Measurements from ENCODE around the gene MINDY2. TPM values are rescaled to one million over a fixed set of nuclear protein-coding genes. Genes with fewer than 3 reads are reported as not detected.
A peak's percentile ranks its signal among the peaks of the same experiment; 100 is the strongest.

MINDY2 gene
- total RNA-seq, 4 donors from 2014 or later = 27.1 to 31.3 (median 28.2) TPM

- Histone ChIP-seq H3K4me1 (peaks cover 23 to 44% of the 10 kb centered on the region in 2 donors), H3K4me3 (replicated peaks in 1 of 3) (peak overlapping the region in 2 of 3 donors; percentile 21 to 24), H3K27me3 (no peaks in the 10 kb centered on the region), H3K27ac (peak overlapping the region; percentile 91 to 98 (median 95)), H3K9me3 (no peaks in the 10 kb centered on the region), H3K36me3 (no peaks in the 10 kb centered on the region)
- no peak for DNase-seq
- intact Hi-C loops (cut with DNase I) = loop anchor here (10.0 kb wide), 1 partner anchor 164 kb away; the partner anchor contains the start of gene SLTM
- no peak for TF ChIP-seq POLR2A (IDR thresholded peaks at IDR 0.05)
- TF ChIP-seq, protein P1, sequence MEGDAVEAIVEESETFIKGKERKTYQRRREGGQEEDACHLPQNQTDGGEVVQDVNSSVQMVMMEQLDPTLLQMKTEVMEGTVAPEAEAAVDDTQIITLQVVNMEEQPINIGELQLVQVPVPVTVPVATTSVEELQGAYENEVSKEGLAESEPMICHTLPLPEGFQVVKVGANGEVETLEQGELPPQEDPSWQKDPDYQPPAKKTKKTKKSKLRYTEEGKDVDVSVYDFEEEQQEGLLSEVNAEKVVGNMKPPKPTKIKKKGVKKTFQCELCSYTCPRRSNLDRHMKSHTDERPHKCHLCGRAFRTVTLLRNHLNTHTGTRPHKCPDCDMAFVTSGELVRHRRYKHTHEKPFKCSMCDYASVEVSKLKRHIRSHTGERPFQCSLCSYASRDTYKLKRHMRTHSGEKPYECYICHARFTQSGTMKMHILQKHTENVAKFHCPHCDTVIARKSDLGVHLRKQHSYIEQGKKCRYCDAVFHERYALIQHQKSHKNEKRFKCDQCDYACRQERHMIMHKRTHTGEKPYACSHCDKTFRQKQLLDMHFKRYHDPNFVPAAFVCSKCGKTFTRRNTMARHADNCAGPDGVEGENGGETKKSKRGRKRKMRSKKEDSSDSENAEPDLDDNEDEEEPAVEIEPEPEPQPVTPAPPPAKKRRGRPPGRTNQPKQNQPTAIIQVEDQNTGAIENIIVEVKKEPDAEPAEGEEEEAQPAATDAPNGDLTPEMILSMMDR (IDR thresholded peaks at IDR 0.05) = peak in 3 of 6 experiments; percentile 2 to 45 (median 28)
- WGBS, 2 donors = 3 to 5% methylated on average over 9 of the region's 9 CpGs
Measured at GRCh38 chr15:58770519-58770856, 614 bp upstream of the MINDY2 start.

DNA sequence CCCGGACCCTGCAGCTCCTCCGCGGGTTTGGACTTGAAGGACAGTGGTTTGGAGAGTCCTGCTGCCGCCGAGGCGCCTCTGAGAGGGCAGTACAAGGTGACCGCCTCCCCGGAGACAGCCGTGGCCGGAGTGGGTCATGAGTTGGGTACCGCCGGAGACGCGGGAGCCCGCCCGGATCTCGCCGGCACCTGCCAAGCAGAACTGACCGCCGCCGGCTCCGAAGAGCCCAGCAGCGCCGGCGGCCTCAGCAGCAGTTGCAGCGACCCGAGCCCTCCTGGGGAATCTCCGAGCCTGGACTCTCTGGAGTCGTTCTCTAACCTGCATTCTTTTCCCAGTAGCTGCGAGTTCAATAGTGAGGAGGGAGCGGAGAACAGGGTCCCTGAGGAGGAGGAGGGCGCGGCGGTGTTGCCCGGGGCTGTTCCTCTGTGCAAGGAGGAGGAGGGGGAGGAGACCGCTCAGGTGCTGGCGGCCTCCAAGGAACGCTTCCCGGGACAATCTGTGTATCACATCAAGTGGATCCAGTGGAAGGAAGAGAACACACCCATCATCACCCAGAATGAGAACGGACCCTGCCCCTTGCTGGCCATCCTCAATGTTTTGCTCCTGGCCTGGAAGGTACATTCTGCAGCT is 634 bp downstream of the MINDY2 start:
- intact Hi-C loops (cut with DNase I) = loop anchor here (10.0 kb wide), 1 partner anchor 163 kb away; the partner anchor contains the start of gene SLTM
- Histone ChIP-seq H3K4me3 (replicated peaks in 1 of 3) (peak overlapping the region; percentile 32 to 91 (median 86)), H3K9me3 (no peaks in the 10 kb centered on the region), H3K27ac (peak overlapping the region; percentile 95 to 98 (median 96)), H3K36me3 (no peaks in the 10 kb centered on the region), H3K27me3 (no peaks in the 10 kb centered on the region), H3K4me1 (peaks cover 23 to 46% of the 10 kb centered on the region in 2 donors)
- 0 to 1% methylated on average over 16 to 27 of the region's 40 CpGs for WGBS, 2 donors
- DNase-seq = peak; percentile 52 to 69
- TF ChIP-seq POLR2A (IDR thresholded peaks at IDR 0.05) = no peak
- TF ChIP-seq, protein P1 (IDR thresholded peaks at IDR 0.05) = no peak

GRCh38 chr15:58773024-58773423 is 1.9 kb downstream of the MINDY2 start:
- Histone ChIP-seq H3K4me3 (replicated peaks in 1 of 3) (peak overlapping the region in 1 of 3 donors; percentile 91), H3K27me3 (no peaks in the 10 kb centered on the region), H3K4me1 (peaks cover 23 to 46% of the 10 kb centered on the region in 2 donors), H3K9me3 (no peaks in the 10 kb centered on the region), H3K36me3 (no peaks in the 10 kb centered on the region), H3K27ac (no peak overlapping the region)
- 88 to 90% methylated on average over 4 of the region's 4 CpGs for WGBS, 2 donors
- no peak for DNase-seq
- TF ChIP-seq POLR2A (IDR thresholded peaks at IDR 0.05) = no peak
- TF ChIP-seq, protein P1 (IDR thresholded peaks at IDR 0.05) = no peak
- intact Hi-C loops (cut with DNase I) = loop anchor here (10.0 kb wide), 1 partner anchor 162 kb away; the partner anchor contains the start of gene SLTM

GRCh38 chr15:58775402-58775801 is 4.3 kb downstream of the MINDY2 start:
- Histone ChIP-seq H3K4me3 (replicated peaks in 1 of 3) (no peak overlapping the region), H3K27me3 (no peaks in the 10 kb centered on the region), H3K9me3 (no peaks in the 10 kb centered on the region), H3K27ac (no peak overlapping the region), H3K36me3 (no peaks in the 10 kb centered on the region), H3K4me1 (peaks cover 21 to 31% of the 10 kb centered on the region in 2 donors)
- TF ChIP-seq, protein P1 (IDR thresholded peaks at IDR 0.05) = no peak
- TF ChIP-seq POLR2A (IDR thresholded peaks at IDR 0.05) = no peak
- WGBS, 2 donors = 97% methylated on average over 3 of the region's 3 CpGs
- intact Hi-C loops (cut with DNase I) = loop anchor here (10.0 kb wide), 1 partner anchor 159 kb away; the partner anchor contains the start of gene SLTM
- no peak for DNase-seq

DNA sequence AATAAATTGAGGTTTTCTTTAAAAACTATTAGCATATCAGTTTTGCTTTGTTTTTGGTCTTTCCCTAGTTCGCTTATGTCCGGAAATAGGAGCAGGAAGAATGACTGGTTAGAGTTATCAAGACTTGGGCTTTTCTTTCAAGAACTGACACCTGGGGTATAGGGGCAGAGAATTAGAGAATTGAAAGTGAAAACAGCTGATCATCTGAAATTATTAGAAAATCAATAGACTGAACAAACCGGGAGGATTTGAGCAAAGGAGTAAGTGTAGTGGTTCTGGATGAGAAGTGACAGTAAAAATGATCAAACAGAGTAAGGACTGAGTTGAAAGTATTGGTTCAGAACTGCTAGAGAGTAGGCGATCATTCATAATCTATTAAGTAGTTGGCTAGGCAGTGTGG is 6.0 kb downstream of the MINDY2 start:
- no peak for DNase-seq
- Histone ChIP-seq H3K27ac (no peak overlapping the region), H3K4me3 (replicated peaks in 1 of 3) (no peak overlapping the region), H3K27me3 (no peaks in the 10 kb centered on the region), H3K4me1 (peaks cover 20 to 31% of the 10 kb centered on the region in 2 donors), H3K36me3 (no peaks in the 10 kb centered on the region), H3K9me3 (no peaks in the 10 kb centered on the region)
- TF ChIP-seq POLR2A (IDR thresholded peaks at IDR 0.05) = no peak
- TF ChIP-seq, protein P1 (IDR thresholded peaks at IDR 0.05) = no peak
- 91% methylated on average over 4 of the region's 4 CpGs for WGBS, 2 donors
- intact Hi-C loops (cut with DNase I) = loop anchor here (10.0 kb wide), 1 partner anchor 158 kb away; the partner anchor contains the start of gene SLTM
